GDM1 (cell line): Measurements from ENCODE around the gene CCDC70.

Experiments
- DNase-seq: peaks from one replicate; lab custom pipeline; 2025; lab: John Stamatoyannopoulos, UW

CCDC70 gene

DNA sequence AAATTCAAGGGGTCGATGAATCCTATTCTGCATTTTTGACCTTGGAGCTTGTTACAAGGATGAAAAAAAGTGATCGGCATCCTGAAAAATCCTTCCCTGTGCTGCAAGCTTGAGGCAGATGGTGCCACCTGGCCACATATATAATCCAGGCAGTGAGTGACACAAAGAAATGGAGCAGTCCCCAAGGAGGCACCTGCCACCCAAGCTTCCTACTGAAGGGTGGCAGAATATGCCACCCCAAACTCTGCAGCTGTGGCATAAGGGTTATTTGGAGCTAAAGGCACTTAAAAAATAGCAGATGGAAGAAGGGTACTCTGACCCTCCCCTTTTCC is 32.2 kb upstream of the CCDC70 start:
- DNase-seq, result no peak

DNA sequence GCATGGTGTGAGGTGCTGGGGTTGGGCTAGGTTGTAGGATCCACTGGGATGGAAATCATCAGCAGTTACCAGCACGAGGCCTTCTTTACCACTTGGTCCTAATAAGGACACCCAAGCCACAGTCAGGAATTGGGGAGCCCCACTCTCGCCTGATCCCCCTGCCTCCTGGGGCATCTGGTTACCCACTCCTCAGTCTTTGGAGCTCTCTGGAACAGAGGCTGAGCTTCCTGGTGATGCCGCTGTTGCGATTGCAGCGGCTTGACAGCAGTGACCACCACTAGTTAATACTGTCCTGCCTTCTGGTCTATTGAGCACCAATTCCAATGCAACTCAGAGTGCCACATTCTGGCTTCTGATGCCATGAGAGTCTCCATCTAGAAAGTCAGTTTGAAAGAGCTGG is 30.2 kb upstream of the CCDC70 start:
- no peak for DNase-seq

GRCh38 chr13:51832471-51833152 is 29.2 kb upstream of the CCDC70 start:
- DNase-seq, result peak; percentile 23

DNA sequence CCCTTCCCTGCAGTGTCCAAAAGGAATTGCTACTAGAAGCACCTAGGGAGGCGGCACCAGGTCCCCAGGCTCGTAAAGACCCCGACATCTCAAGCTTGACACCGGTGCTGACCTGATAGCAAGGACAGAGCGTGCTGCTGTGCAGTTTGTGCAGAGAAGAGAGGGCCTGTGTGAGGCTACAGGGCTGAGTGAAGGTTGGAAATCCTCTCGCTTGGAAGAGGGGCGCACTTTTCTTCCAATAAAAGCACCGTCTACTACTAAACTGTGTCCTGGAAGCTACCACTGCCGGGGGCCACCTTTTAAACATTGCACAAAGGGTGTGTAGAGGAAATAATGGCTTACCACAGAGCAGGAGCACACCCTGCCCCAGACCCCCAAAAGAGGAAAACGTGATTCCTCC is 27.8 kb upstream of the CCDC70 start:
- DNase-seq, result no peak

GRCh38 chr13:51834581-51835171 is 27.1 kb upstream of the CCDC70 start:
- DNase-seq, result no peak

DNA sequence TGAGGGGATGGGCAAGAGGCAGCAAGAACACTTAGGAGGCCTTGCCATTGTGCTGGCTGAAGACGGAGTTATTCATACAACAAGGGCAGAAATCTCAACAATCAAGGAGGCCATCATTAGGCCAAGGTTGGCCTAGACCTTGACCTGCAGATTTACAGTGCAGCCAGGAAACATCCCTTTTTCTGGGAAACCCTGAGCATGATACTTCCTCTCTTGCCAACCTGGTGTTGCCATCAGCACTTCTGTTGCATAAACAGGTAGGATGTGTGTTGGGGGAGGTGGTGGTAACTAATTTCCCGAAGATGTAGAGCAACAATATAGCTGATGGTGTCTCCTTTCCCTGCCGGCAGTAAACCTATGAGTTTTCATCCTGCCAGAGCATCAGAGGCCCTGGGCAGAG is 24.8 kb upstream of the CCDC70 start:
- DNase-seq, result no peak

DNA sequence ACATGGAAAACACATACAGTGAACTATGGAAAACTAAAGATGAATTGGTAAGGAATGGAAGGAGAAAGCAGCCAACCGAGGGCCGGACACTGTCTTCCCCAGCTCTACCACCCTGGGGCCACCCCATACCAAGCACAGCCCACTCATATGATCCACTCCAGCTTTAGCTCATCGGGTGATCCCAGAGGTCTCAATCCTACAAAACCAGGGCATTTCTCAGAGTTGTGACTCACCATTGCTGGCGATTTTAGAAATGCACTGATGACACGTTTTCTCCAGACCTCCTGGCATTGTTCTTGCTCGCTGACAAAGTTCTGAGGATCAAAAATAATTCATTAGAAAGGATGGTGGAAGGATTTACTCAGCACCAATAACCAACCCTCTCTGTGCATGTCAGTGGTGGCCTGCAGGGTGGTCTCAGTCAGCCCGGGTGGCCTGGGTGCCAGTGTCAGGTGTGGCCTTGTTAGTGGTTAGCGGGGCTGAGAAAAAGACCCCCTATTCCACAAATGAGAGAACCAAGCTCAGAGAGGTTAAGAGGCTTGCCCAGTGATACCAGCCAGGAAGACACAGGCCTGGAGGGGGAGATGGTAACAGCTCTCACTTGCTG is 23.4 kb upstream of the CCDC70 start:
- DNase-seq, result no peak

GRCh38 chr13:51839711-51840540 is 21.8 kb upstream of the CCDC70 start:
- DNase-seq, result peak; percentile 28

- no peak for DNase-seq
Measured at GRCh38 chr13:51840917-51841316, 20.9 kb upstream of the CCDC70 start.

DNA sequence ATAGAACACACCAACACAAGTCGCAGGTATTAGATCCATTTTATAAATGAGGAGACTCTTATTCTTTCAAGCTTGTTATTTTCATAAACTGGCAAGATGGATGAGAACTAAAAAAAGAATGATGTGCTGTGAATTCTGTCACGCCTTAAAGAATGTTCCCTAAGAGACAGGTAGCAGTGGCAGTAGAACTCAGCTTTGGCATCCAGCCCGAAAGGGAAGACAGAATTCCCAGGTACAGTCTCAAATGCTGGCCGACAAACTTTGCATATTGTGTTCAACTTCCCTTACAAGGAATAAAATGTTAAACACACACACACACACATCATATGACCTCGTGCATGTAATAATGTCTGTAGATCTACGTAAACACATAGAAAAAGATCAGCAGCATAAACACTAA is 20.0 kb upstream of the CCDC70 start:
- no peak for DNase-seq

DNA sequence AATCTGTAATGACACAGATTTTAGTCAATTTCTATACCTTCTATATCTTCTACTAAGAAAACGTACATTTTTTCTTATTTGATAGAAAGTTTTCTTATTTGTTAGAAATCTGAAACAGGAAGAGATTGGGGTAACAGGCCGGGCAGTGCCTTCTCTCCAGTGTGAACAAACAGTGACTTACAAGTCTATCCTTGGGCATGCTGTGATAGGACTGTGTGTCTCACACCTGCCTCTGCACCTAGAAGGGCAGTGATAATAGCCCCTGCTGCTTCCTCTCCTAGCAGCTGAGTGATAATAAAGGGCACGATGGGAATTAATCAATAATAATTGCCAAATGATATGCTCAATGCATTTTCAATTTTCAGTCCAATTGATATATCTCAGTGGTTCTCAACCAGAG is 18.2 kb upstream of the CCDC70 start:
- DNase-seq, result no peak

- peak; percentile 27 for DNase-seq
Measured at GRCh38 chr13:51844862-51845573, 16.8 kb upstream of the CCDC70 start, which contains the start of gene TMEM272. Gene TMEM272 (minus strand): TSS chr13:51845177. CDS start chr13:51838530, 6,647 bp downstream.

- DNase-seq, result no peak
Measured at GRCh38 chr13:51845574-51846318, 16.0 kb upstream of the CCDC70 start.

GRCh38 chr13:51846756-51847155 is 15.0 kb upstream of the CCDC70 start:
- DNase-seq, result no peak

DNA sequence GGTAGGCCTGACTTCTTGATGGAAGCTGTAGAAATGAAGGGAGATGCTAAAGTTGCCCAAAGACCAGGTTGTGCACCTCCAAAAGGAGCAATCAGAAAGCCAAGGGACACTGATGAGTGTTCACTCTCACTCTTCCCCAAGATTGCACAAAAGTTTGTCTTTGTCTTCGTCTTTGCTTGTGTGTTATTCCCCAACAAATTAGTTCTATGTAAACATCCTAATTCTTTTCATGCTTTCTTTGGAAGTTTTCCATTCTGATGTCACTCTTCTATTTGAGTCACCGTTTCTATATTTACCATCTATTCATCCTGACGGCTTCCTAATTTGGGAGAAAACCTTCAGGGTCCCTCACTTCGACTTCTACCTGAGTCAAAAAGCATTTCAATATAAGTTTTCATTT is 13.1 kb upstream of the CCDC70 start:
- DNase-seq, result no peak

- DNase-seq, result no peak
Measured at GRCh38 chr13:51849145-51850101, 12.3 kb upstream of the CCDC70 start.

- no peak for DNase-seq
Measured at GRCh38 chr13:51856027-51856736, 5.6 kb upstream of the CCDC70 start.

GRCh38 chr13:51856998-51857397 is 4.8 kb upstream of the CCDC70 start:
- DNase-seq, result no peak

DNA sequence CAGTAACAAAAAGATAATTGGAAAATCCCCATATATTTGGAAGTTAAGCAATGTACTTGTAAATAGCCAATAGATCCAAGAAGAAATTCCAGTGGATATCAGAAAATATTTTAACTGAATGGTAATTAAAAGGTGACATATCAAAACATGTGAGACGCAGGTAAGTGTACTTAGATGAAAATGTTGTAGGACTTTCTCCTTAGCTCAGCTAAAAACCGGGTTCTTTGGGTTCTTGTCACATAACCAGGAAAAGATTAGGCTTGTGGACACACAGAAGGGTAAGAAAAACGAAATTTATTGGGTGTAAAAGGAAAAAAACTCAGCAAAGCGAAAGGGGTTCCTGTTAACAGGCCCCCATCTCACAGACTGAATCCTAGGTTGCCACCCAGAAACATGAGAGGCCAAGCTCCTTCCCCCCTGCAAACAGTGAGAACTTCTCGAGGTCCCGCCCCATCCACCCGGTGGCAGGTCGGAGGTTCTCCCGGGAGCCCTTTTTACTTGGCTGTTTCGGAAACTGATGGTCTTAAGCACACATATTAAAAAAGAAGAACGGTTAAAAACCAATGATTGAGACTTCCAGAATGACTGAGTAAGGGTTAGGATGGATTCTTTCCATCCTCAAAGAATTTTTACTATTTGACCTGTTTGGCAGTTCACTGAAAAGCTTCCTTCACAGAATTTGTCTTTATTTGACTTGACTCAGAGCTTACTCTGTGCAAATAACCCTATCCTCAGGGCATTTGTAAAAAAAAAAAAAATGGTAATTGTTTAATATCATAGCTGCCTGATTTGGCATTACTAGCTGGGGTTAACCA is 3.1 kb upstream of the CCDC70 start:
- no peak for DNase-seq
